Large intestine (tissue), 3 donors: ENCODE data around the gene CCN2. TPM values are rescaled to one million over a fixed set of nuclear protein-coding genes. Genes with fewer than 3 reads are reported as not detected.
"Not testable (repeated sequence)": the region's sequence is repeated elsewhere in the genome, so short reads cannot be mapped to it uniquely, and the experiment has no call there.

Experiments used
- DNase-seq, 2 donors: peaks; one replicate each; pipeline versions ENCODE4 v3.0.0 to v3.0.0-alpha.2; 2013
- H3K27ac ChIP-seq: one replicate; pipeline ENCODE4 v1.5.1; 2013; ENCODE audit warnings: low read length
- H3K27me3 ChIP-seq: 2 replicates; pipeline ENCODE4 v1.6.1; 2013; ENCODE audit warnings: low read length; ENCODE audit not compliant: control insufficient read depth, insufficient read depth
- H3K36me3 ChIP-seq: 2 replicates; pipeline ENCODE4 v1.6.1; 2013; ENCODE audit warnings: low read length; ENCODE audit not compliant: control insufficient read depth, insufficient read depth
- H3K4me1 ChIP-seq: one replicate; pipeline ENCODE4 v1.6.1; 2013; ENCODE audit warnings: low read length; ENCODE audit not compliant: control insufficient read depth, insufficient read depth
- H3K4me3 ChIP-seq: one replicate; pipeline ENCODE4 v1.5.1; 2013; ENCODE audit warnings: low read length
- H3K9me3 ChIP-seq: one replicate; pipeline ENCODE4 v1.6.1; 2013; ENCODE audit warnings: mild to moderate bottlenecking, low read depth, low read length, moderate library complexity; ENCODE audit not compliant: control insufficient read depth
- WGBS: methylation state at CpG from one replicate; pipeline ENCODE4 v1.1.5; 2013; ENCODE audit warnings: low lambda C conversion rate; ENCODE audit not compliant: insufficient coverage; 5-methylcytosine and 5-hydroxymethylcytosine counted together
- polyA plus RNA-seq: library from polyadenylated mRNA; unstranded; fragments of 120-200 nt; gene quantifications from one replicate; pipeline ENCODE4 v1.2.1, GENCODE V29; 2013

Gene CCN2
- polyA plus RNA-seq, 1 donor: 102 TPM

DNA sequence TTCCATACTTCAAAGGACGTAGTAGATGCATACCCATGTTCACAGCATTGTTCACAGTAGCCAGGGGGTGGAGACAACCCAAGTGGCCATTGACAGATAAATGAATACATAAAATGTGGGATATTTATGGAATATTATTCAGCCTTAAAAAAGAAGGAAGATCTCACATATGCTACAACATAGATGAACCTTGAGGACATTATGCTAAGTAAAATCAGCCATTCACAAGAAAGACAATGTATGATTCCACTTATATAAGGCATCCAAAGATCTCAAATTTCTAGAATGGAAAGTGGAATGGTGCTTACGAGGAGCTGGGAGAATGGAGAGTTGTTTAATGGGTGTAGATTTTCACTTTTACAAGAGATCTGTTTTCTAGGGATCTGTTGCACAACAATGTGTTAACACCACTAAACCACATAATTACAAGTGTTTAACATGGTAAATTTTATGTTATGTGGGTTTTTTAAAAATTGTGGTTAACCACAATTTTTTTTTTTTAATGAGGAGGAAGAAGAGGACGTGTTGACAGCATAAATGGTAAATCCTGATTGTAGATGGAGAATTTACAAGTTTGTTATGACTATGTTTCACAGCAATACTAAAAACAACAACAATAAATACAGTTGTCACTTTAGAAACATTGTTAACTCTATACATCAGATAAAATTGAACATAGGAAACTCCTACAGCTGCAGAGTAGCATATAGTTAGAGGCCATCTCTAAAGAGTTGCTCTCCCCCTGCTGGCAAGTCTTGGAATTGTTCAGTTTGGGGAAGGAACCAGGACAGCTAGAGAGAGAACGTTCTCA lies 41.6 kb downstream of the CCN2 start:
- Histone ChIP-seq H3K4me1 (no peaks in the 10 kb centered on the region), H3K36me3 (no peaks in the 10 kb centered on the region), H3K27me3 (no peaks in the 10 kb centered on the region), H3K27ac (no peak overlapping the region), H3K9me3 (no peaks in the 10 kb centered on the region), H3K4me3 (no peak overlapping the region)
- 100% methylated on average over 1 of the region's 4 CpGs for WGBS
- DNase-seq: peak; percentile 56 to 58

DNA sequence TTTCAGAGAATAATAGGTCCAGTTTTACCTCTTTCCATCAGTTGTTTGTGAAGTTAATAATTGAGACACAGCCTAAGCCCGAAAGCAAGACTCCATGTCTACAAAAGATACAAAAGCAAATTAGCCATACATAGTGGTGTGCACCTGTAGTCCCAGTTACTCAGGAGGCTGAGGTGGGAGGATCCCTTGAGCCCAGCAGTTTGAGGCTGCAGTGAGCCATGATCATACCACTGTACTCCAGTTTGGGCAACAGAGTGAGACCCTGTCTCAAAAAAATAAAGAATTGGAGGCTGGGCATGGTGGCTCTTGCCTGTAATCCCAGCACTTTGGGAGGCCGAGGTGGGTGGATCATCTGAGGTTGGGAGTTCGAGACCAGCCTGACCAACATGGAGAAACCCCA lies 42.4 kb downstream of the CCN2 start:
- not testable (repeated sequence) for DNase-seq, H3K27ac ChIP-seq, H3K27me3 ChIP-seq, H3K36me3 ChIP-seq, H3K9me3 ChIP-seq, H3K4me1 ChIP-seq, H3K4me3 ChIP-seq
- no CpG with 5 or more reads among the region's 3 CpGs for WGBS

DNA sequence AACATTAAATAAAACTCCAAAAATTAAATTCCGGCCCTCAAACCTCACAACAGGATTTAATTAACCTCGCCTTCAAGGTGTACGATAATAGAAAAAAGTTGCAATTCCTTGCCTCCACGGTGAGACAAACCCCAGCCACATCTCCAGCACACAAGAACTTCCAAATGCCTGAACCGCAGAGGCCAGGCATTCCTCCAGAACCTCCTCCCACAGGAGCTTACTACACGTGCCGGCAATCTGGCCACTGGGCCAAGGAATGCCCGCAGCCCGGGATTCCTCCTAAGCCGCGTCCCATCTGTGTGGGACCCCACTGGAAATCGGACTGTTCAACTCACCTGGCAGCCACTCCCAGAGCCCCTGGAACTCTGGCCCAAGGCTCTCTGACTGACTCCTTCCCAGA lies 47.4 kb downstream of the CCN2 start:
- H3K9me3 ChIP-seq, H3K36me3 ChIP-seq, DNase-seq, H3K4me3 ChIP-seq, H3K27ac ChIP-seq, H3K27me3 ChIP-seq, H3K4me1 ChIP-seq: not testable (repeated sequence)
- WGBS: no CpG with 5 or more reads among the region's 12 CpGs

DNA sequence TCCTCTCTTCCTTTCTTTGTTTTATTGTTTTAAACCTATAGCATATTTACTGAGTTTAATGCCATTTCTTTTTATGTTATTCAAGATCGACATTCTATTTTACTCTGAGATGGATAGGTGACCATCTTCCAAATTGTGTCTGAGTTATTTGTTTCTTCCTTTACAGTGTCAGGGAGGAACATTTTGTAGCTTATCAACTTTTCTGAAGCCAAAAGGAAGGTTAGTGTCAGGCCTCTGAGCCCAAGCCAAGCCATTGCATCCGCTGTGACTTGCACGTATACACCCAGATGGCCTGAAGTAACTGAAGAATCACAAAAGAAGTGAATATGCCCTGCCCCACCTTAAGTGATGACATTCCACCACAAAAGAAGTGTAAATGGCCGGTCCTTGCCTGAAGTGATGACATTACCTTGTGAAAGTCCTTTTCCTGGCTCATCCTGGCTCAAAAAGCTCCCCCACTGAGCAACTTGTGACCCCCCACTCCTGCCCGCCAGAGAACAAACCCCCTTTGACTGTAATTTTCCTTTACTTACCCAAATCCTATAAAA lies 49.8 kb downstream of the CCN2 start:
- not testable (repeated sequence) for H3K9me3 ChIP-seq, H3K4me3 ChIP-seq, H3K27ac ChIP-seq, H3K4me1 ChIP-seq, H3K27me3 ChIP-seq, DNase-seq, H3K36me3 ChIP-seq
- WGBS: 100% methylated on average over 1 of the region's 5 CpGs

- Histone ChIP-seq H3K36me3 (no peaks in the 10 kb centered on the region), H3K27ac (no peak overlapping the region), H3K27me3 (no peaks in the 10 kb centered on the region), H3K4me1 (peaks cover 9% of the 10 kb centered on the region), H3K9me3 (peaks cover 10% of the 10 kb centered on the region), H3K4me3 (no peak overlapping the region)
- no peak for DNase-seq
Observed at GRCh38 chr6:131900231-131900630, 50.9 kb downstream of the CCN2 start.

DNA sequence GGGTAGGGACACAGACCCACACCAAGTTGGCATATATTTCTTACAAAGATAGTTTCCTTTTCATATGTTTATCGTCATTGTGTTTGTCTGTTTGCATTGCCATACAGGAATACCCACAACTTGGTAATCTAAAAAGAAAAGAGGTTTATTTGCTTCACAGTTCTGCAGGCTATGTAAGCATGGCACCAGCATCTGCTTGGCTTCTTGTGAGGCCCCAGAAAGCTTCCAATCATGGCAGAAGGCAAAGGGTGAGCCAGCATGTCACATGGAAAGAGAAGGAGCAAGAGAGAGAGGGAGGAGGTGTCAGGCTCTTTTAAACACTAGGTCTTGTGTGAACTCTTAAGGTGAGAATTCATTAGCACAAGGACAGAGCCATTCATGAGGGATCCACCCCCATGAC lies 52.5 kb downstream of the CCN2 start:
- no CpG with 5 or more reads among the region's 1 CpG for WGBS

More for the DNA sequence above, 52.5 kb downstream of the CCN2 start:
- Histone ChIP-seq H3K36me3 (no peaks in the 10 kb centered on the region), H3K4me1 (peaks cover 18% of the 10 kb centered on the region), H3K4me3 (no peak overlapping the region), H3K9me3 (peaks cover 10% of the 10 kb centered on the region), H3K27ac (no peak overlapping the region), H3K27me3 (no peaks in the 10 kb centered on the region)
- DNase-seq: no peak

Other genes with a start within 250 kb of the CCN2 start
- gene OR2A4, start 250.0 kb downstream of the CCN2 start, polyA plus RNA-seq: 0.33 TPM
- 0.73 TPM for gene CTAGE9, start 240.4 kb downstream of the CCN2 start, polyA plus RNA-seq
- 9.5 TPM for gene ENPP1, start 143.4 kb downstream of the CCN2 start, polyA plus RNA-seq